Ishikawa (cell line): ENCODE measurements around the gene GLT8D1.
A peak's percentile ranks its signal among the peaks of the same experiment; 100 is the strongest.

Experiments
- CEBPB ChIP-seq: IDR thresholded peaks from 2 replicates; pipeline ENCODE4 v1.6.1; 2012
- CREB1 ChIP-seq: IDR thresholded peaks from 2 replicates; pipeline ENCODE4 v1.6.1; 2012; ENCODE audit warnings: low read depth
- EGR1 ChIP-seq: IDR thresholded peaks from 2 replicates; pipeline ENCODE4 v1.6.1; 2012
- EP300 ChIP-seq: IDR thresholded peaks from 2 replicates; pipeline ENCODE4 v1.6.1; 2012; ENCODE audit warnings: borderline replicate concordance
- FOXM1 ChIP-seq: IDR thresholded peaks from 2 replicates; pipeline ENCODE4 v1.6.1; 2012; ENCODE audit warnings: low read depth, borderline replicate concordance
- NFIC ChIP-seq: IDR thresholded peaks from 2 replicates; pipeline ENCODE4 v1.6.1; 2012
- RAD21 ChIP-seq: IDR thresholded peaks from 2 replicates; pipeline ENCODE4 v1.6.1; 2012; ENCODE audit warnings: low read depth
- TAF1 ChIP-seq: IDR thresholded peaks from 2 replicates; pipeline ENCODE4 v1.6.1; 2012; ENCODE audit warnings: low read depth, mild to moderate bottlenecking
- TCF12 ChIP-seq: IDR thresholded peaks from 2 replicates; pipeline ENCODE4 v1.6.1; 2012; ENCODE audit warnings: low read depth
- TEAD4 ChIP-seq: IDR thresholded peaks from 2 replicates; pipeline ENCODE4 v1.6.1; 2012
- YY1 ChIP-seq: IDR thresholded peaks from 2 replicates; pipeline ENCODE4 v1.6.1; 2012; ENCODE audit warnings: low read depth
- ZBTB7A ChIP-seq: IDR thresholded peaks from 2 replicates; pipeline ENCODE4 v1.6.1; 2012; ENCODE audit warnings: low read depth
- TF ChIP-seq, protein P1 (sequence below): IDR thresholded peaks from 2 replicates; pipeline ENCODE4 v1.6.1; 2012; ENCODE audit warnings: low read depth, mild to moderate bottlenecking
- TF ChIP-seq, protein P2 (sequence below): IDR thresholded peaks from 2 replicates; pipeline ENCODE4 v1.6.1; 2012
- TF ChIP-seq, protein P3 (sequence below): IDR thresholded peaks from 2 replicates; pipeline ENCODE4 v1.6.1; 2012

GLT8D1 gene

DNA sequence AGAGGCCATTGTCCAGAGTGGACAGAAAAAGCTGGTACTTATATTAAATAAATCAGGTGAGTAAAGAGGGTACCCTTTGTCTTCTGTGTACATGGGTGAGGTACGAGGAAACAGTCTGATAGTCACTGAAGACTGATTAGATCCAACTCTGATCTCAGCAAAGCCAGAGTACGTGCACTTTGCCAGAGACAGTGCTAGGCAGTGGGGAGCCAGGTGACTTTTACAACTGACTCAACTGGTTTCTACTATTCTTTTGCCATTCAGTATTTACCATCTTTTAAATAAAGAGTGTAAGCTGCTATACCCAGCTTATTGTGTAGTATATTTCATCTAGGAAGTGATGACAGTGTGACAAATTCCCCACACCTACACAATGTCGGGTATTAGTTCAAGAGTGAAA lies 16.4 kb downstream of the GLT8D1 start:
- no peak for TF ChIP-seq EGR1

DNA sequence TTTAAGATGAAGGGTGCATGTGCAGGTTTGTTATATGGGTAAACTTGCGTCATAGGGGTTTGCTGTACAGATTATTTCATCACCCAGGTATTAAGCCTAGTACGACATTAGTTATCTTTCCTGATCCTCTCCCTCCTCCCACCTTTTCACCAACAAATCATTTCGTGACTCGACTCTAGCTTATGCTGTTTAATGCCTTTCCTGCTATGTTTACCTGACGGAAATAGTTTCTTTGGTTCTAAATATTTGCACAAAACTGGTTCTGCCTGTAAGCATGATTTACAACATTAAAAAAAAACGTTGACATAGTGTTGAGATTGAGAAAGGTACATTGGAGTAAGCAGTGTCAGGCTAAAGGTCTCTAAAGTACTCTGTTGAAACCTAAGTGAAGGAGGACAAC lies 17.3 kb downstream of the GLT8D1 start:
- TF ChIP-seq FOXM1 (no peak), TEAD4 (no peak), EGR1 (no peak), RAD21 (no peak), NFIC (no peak)

DNA sequence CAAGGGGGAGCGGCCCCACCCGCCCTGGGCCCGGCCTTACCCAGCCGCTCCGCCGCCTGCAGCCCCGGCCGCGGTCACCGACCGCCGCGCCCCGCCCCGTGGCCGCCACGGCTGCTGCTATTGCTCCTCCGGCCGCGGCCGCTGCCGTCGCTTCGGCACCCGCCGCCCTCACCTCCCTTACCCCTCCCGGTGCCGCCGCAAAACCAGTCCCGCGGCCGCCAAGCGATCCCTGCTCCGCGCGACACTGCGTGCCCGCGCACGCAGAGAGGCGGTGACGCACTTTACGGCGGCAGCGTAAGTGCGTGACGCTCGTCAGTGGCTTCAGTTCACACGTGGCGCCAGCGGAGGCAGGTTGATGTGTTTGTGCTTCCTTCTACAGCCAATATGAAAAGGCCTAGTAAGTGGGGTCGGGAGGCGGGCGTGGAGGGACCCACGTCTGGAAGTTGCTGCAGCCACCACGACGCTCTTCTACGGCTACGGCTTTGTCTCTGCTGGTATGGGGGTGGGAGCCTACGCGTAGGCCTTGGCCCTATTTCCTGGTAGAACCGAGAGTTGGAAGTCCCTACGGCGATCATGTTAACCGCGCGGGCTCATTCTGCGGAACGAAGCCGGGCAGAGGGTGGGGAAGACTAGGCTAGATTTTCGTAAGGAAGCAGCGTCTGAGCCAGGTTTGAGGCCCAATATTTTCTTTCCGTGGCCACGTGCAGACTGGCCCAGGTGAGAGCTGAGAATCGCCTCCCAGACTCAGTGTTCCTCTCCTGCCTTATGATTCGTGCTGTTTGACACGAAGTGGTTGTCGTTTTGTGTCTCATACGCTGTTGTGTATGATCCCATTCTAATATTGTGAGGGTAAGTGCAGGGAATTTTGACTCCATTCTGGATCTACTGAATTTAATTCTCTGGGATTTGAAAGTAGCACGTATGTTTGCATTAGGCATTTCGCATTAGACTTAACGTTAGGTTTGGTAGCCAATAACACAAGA lies 19.6 kb downstream of the GLT8D1 start, which contains the start of the genes GNL3 and PBRM1:
TSS of gene GNL3 (plus strand) at position 324 of the 983 bp plus-strand sequence. CDS start at position 385, 61 bp downstream.
TSS of gene PBRM1 (minus strand) at position 205 of the 983 bp plus-strand sequence.
- TF ChIP-seq CEBPB (no peak), ZBTB7A (no peak), NFIC (0 out of 2 replicates have a peak, but pooled peaks have one; percentile 10), TAF1 (peak; percentile 90), CREB1 (peak; percentile 77), FOXM1 (no peak), EGR1 (peak; percentile 28; the same call in 1 of the 2 replicates), EP300 (no peak), RAD21 (0 out of 2 replicates have a peak, but pooled peaks have one; percentile 3), YY1 (no peak; the same call in 1 of the 2 replicates), TEAD4 (no peak), TCF12 (no peak)
- TF ChIP-seq, protein P1, sequence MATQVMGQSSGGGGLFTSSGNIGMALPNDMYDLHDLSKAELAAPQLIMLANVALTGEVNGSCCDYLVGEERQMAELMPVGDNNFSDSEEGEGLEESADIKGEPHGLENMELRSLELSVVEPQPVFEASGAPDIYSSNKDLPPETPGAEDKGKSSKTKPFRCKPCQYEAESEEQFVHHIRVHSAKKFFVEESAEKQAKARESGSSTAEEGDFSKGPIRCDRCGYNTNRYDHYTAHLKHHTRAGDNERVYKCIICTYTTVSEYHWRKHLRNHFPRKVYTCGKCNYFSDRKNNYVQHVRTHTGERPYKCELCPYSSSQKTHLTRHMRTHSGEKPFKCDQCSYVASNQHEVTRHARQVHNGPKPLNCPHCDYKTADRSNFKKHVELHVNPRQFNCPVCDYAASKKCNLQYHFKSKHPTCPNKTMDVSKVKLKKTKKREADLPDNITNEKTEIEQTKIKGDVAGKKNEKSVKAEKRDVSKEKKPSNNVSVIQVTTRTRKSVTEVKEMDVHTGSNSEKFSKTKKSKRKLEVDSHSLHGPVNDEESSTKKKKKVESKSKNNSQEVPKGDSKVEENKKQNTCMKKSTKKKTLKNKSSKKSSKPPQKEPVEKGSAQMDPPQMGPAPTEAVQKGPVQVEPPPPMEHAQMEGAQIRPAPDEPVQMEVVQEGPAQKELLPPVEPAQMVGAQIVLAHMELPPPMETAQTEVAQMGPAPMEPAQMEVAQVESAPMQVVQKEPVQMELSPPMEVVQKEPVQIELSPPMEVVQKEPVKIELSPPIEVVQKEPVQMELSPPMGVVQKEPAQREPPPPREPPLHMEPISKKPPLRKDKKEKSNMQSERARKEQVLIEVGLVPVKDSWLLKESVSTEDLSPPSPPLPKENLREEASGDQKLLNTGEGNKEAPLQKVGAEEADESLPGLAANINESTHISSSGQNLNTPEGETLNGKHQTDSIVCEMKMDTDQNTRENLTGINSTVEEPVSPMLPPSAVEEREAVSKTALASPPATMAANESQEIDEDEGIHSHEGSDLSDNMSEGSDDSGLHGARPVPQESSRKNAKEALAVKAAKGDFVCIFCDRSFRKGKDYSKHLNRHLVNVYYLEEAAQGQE = no peak
- TF ChIP-seq, protein P2, sequence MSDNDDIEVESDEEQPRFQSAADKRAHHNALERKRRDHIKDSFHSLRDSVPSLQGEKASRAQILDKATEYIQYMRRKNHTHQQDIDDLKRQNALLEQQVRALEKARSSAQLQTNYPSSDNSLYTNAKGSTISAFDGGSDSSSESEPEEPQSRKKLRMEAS = peak; percentile 100
- TF ChIP-seq, protein P3, sequence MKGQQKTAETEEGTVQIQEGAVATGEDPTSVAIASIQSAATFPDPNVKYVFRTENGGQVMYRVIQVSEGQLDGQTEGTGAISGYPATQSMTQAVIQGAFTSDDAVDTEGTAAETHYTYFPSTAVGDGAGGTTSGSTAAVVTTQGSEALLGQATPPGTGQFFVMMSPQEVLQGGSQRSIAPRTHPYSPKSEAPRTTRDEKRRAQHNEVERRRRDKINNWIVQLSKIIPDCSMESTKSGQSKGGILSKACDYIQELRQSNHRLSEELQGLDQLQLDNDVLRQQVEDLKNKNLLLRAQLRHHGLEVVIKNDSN = peak; percentile 80

DNA sequence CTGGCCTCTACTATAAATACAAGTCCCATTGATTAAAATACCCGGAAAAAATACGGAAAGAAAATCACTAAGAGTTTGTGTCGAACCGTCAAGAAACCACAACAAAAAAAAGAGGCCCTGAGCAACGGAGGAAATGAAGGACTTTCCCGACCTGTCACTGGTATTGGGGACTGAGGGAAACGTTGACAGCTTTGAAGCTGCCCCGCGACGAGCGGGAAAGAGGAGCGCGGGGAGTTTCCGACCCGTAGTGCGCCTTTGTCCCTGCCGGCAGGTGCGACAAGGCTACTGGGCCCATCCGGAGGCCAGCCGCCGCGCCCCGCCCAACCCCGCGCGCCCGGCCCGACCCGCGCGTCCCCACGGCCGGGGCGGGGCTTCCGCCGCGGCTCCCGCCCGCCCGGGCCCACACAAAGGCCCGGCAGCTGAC lies 20.3 kb downstream of the GLT8D1 start:
- no peak for TF ChIP-seq ZBTB7A
- TF ChIP-seq RAD21 = no peak
- no peak for TF ChIP-seq NFIC
- TF ChIP-seq FOXM1 = no peak
- no peak for TF ChIP-seq TEAD4
- no peak for TF ChIP-seq EP300
- TF ChIP-seq TCF12 = no peak; the same call in 1 of the 2 replicates
- TF ChIP-seq TAF1 = no peak; the same call in 1 of the 2 replicates
- TF ChIP-seq CREB1 = no peak
- TF ChIP-seq CEBPB = no peak
- TF ChIP-seq, protein P2 = no peak
- TF ChIP-seq, protein P1 = no peak
- no peak for TF ChIP-seq YY1
- TF ChIP-seq, protein P3 = no peak
- TF ChIP-seq EGR1 = no peak

DNA sequence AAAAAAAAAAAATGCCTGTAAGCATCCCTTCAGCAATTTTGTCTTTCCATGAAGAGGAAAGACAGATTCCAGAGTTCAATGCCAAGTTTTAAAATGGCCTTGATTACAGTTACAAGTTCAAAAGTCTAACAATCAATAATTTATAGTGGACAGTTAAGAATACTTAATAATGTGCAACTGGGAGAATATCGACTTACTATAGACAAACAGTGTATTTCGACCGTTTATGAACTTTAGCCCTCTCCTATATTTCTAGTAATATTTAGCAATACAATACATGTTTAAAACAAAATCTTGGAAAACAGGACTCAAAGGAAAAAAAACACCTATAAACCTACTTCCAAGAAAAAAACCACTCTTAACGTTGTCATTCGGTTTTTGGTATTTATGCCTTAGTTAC lies 21.4 kb downstream of the GLT8D1 start:
- no peak for TF ChIP-seq TEAD4
- no peak for TF ChIP-seq RAD21
- TF ChIP-seq ZBTB7A = no peak
- TF ChIP-seq FOXM1 = no peak

DNA sequence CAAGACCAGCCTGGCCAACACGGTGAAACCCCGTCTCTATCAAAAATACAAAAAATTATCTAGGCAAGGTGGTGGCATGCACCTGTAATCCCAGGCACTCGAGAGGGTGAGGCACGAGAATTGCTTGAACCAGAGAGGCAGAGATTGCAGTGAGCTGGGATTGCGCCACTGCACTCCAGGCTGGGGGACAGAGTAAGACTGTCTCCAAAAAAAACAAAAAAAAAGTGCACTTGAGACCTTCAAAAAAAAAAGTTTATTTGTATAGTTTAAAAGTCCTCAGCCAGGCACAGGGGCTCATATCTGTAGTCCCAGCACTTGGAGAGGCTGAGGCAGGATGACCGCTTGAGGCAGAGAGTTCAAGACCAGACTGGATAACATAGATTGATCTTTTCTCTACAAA lies 22.0 kb downstream of the GLT8D1 start:
- TF ChIP-seq, protein P2 = no peak
- TF ChIP-seq CEBPB = no peak
- no peak for TF ChIP-seq TEAD4
- TF ChIP-seq NFIC = no peak
